Activated CD8-positive, alpha-beta memory T cell treated with anti-CD3 and anti-CD28 coated beads for 1 hour (primary cell): ENCODE data around the gene PTRH1.

Source experiments
- DNase-seq, 2 donors: peaks; one replicate each; pipeline ENCODE4 v3.0.0-alpha.2; 2020; ENCODE audit warnings: low read depth in 1 of 2; ENCODE audit errors: extremely low read depth in 1 of 2

Gene PTRH1

GRCh38 chr9:127697575-127697974, 17.9 kb downstream of the PTRH1 start:
- DNase-seq, result no peak

DNA sequence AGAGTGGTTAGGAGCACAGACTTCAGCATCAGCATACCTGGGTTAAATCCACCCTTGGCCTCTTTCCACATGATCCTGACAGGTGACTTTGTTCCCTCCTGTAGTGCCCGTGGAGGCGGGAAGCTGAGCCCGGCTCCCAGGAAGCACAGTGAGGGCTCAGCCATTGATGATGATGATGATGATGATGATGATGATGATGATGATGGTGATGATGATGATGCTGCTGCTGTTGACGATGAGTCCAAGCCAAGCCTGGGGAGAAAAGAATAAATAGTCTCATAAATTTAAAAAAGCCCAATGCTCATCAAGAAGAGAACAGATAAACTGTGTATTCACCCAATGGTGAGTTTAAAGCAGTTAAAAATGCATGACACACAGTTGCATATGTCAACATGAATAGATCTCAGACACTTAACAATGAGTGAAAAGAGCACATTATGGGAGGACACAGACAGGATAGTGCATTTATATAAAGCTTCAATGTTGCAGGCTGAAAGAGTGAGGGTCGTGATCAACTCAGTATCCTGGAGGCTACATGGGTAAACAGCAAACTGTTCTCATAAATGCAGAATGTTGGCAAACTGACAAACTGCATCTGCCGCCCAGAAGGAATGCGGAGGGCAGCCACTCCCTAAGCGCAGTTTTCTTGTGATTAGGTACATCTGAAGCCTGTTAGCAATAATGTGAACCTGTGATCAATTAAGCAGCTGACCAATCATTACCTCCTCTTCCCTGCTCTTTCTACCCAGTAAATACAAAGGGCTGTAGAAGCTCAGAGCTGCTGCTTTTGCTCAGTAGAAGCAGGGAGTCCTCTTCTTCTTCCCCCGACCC, 20.4 kb downstream of the PTRH1 start:
- DNase-seq, result no peak

- no peak for DNase-seq
Observed at GRCh38 chr9:127693697-127694096, 21.8 kb downstream of the PTRH1 start.

DNA sequence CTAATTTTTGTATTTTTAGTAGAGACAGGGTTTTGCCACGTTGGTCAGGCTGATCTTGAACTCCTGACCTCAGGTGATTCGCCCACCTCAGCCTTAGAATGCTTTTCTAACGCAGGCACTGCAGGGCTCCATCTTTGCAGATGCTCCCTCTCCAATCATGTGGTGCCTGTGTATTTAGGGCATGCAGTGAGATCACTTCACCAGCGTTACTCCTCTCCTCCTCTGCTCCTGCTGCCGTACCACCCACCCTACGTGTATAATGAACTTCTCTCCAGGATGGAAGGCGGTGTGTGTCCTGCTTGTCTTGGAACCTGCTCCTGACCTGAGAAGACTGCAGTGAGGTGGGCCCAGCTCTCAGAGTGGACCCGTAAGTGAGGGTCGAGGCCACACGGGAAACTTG, 22.3 kb downstream of the PTRH1 start:
- no peak for DNase-seq

DNA sequence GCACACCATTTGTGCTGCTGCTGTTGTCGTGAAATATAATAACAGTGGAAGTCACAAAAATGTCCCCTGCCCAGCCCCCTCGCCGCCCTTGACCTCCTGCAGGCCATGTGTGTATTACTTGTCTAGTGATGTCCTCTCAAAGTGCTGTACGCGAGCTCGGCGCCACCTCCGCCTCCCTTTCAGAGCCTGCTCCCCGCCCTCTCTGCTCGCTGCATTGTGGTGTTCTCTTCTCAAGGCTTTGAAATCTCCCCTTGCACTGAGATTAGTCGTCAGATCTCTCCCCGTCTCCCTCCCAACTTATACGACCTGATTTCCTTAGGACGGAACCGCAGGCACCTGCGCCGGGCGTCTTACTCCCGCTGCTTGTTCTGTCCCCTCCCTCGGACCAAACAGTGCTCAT, 23.4 kb downstream of the PTRH1 start:
- DNase-seq, result no peak

DNA sequence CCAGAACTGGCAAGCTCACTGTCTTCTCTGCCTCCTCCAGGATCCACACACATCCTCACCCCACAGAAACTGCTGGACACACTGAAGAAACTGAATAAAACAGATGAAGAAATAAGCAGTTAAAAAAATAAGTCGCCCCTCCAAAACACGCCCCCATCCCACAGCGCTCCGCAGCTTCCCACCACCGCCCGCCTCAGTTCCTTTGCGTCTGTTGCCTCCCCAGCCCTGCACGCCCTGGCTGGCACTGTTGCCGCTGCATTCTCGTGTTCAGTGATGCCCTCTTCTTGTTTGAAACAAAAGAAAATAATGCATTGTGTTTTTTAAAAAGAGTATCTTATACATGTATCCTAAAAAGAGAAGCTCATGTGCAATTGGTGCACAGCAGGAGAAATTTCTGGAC, 24.7 kb downstream of the PTRH1 start:
- no peak for DNase-seq

DNA sequence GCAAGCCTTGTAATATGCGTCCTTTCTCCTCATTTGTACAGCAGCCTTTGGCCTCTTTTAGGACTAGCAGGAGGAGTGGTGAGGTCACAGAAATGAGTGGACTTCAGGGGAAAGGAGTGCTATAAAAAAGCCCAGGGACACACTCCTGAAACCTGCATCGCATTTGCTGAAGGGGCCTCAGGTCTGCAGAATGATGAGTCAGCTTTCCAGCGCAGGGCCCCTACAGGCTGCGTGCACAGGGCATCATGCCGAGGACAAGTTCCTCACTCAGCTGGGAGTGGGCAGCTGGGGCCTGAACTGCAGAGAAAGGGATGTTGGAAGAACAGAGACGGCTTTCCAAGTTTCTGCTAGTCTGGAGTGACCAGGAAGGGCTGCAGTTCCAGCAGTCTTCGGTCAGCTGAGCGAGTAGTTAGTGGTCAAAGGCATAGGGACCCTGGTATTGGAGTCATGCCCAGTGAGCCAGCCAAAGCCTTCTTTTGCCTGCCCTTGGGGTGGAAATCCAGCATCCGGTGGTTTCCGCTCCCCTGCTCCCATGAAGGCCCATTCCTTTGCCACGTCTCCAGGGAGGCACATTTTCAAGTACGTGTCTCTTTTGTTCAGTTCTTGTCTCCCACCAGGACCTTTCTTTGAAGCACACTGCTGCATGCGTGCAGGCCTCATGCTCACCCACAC, 26.0 kb downstream of the PTRH1 start:
- no peak for DNase-seq

DNA sequence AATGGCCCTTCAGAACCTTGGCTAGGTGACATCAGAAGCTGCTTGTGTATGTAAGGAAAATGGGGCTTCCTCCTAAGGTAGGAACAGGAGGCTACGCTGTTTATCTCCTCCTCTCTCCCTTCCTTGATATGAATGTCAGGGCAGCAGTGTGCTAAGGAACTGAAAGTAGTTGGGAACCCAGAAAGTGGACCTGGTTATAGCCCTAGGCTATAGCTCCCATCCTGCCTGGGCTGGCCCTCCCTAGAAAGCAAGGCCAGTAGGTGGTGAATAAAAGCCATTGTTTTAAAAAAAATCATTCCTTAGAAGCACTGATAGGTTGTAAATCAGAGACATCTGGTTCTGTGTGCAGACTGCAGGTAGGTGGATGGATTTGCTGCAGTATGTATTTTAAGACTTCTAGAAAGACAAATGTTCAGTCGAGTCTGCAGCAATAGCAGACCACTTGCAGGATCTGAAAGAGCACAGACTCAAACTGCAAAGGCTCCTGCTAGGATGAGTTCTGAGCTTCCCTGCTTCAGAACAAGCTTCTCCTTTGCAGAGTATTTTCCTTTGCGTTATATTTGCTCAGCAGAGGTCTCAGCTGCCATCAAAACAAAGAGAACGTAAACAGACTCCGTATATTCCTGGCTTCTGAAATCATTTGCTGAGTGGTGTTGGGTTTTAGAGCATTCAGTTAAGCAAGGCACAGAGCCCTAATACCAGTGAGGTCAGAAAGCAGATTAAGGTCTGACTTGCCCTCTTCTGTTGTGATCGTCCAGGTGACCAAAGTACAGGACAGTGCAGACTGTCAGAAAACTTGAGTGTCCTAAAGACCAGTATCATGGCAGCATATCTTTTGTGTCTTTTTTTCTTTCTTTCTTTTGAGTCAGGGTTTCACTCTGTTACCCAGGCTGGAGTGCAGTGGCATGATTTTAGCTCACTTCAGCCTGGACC, 28.7 kb downstream of the PTRH1 start:
- DNase-seq, result no peak

DNA sequence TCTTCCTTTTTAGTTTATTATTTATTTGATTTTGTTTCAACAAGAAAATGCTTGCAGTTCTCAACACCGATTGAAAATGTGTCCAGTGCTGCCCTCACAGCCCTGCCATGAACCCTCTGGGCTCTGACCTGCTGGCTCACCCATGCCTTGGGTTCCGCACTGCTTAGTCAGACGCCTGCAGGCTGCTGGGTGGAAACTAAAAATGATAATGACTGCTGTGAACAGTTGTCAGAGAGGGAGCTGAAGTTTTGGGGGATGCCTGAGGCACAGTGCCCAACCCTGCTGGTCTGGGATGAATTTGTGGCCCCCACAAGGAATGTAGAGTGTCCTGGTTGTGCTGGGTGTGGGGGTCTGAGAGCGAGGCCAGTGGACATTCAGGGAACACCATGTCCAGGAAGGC, 30.9 kb downstream of the PTRH1 start:
- DNase-seq, result no peak

GRCh38 chr9:127683723-127684122, 31.7 kb downstream of the PTRH1 start:
- no peak for DNase-seq

GRCh38 chr9:127682351-127683136, 32.9 kb downstream of the PTRH1 start:
- DNase-seq, result no peak

DNA sequence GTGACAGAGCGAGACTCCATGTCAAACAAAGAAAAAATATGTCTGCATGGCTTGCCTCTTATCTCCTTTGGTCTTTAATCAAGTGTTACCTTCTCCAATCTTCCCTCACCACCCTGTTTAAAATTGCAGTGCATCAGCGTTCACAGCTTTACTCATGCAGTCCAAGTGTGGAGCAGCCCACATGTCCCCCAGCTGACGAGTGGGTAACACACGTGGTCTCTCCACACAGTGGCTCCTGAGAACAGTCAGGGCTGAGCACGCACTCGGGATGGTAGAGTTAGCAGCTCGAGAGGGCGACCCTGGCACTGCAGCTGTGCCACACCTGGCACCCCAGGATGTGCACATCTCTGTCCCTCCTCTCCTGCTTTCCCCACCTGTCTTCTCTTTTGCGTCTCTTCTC, 34.6 kb downstream of the PTRH1 start:
- no peak for DNase-seq

- DNase-seq, result no peak
Observed at GRCh38 chr9:127680226-127680625, 35.2 kb downstream of the PTRH1 start.

DNA sequence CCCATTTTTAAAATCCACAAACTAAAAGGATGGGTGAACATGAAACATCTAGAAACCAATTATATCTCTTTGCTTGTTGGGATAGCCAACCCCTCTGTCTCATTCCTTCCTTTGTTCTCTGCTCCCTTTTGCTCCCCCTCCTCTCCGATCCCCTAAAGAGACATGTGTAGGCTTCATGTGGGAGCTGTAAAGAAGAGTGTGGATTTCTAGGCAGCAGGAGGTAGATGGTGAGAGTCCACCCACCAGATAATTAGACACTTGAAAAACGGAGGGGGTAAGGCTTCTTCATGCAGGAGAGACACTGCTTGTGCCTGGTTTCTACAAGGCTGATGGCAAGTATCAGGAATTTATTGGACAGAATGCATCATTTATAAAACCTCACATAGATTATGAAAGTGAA, 36.0 kb downstream of the PTRH1 start:
- DNase-seq, result no peak

DNA sequence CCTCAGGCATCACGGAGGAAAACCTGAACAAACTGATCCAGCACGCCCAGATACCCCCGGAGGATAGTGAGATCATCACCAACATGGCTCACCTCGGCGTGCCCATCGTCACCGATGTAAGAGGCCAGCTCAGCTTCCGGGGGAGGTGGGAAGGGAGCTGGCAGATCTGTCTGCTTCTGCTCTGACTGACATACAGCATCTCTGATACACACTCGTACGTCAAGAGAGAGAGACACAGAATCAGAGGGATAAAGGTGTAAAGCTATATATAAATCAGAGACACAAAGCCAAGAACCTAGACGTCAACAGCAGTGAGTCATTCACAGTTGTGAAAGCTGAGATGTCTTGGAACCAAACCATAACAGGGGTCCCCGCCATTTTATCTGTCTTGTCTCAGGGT, 38.8 kb downstream of the PTRH1 start:
- no peak for DNase-seq

- no peak for DNase-seq
Observed at GRCh38 chr9:127673234-127673633, 42.2 kb downstream of the PTRH1 start.

DNA sequence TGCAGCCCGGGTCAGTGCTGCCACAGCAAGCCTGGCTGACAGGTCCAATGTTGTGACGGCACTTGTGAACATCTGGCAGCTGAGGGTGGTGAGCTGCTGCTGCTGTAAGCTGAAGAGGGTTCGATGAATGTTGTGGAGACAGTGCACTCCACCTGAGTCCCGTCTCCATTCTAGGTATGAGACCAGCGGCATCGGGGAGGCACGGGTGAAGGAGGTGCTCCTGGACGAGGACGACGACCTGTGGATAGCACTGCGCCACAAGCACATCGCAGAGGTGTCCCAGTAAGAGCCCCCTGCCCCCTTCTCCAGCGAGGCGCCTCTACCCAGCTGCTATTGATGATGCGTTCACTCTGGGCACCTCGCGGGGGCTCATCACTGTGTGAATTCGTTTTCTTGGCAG, 47.6 kb downstream of the PTRH1 start:
- no peak for DNase-seq

DNA sequence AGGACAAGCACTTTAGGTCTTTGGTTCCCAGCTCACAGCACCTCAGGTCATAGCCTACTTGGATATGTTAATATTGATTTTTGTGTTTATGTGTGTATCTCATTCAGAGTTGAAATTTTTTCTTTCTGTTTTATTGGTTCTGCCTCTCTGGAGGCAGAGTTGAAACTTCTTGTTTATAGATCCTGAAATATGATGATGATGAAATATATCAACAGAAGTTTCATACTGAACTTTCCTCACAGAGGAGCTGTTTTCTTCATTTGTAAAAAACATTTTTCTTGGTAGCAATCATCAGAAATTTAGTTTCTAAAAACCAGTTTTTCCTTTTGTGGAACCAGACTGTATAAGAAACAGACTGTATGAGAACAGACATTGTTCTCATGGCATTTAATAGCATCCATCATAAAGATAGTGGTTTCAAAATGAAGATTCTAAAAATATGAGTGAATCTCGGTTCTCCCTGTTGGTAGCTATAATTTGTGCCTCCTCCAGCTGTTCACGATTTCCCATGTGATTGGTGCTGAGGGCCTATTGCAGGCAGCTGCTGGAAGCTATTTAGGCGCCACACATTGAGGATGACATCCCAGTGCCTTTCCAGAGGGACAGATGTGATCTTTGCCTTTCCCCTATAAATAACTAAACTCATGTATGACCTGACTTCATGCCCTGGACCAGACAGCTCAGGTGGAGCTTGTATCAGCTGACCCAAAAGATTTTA, 48.2 kb downstream of the PTRH1 start:
- no peak for DNase-seq

GRCh38 chr9:127664678-127665507, 50.6 kb downstream of the PTRH1 start:
- DNase-seq, result no peak
